ENCODE results near the gene DLG2.

The DLG2 gene

DNA sequence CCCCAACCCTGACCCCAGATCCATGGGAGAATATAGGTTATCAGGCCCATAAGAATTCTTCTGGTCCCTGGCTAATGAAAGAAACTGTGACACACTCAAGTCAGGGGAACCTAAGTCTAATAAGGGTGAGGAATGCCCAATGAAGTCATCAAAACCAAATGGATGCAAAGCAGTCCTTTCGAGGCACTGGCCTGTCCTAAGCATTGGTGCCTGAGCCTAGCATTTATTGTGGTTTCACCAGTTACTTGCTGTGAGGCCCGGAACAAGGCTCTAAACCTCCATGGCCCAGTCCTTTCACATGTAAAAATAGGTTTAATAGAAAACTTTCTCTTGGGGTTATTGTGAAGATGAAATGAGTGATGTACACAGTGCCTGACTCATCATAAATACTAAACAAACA, 712.6 kb downstream of the DLG2 start:
- TF ChIP-seq, protein P1, sequence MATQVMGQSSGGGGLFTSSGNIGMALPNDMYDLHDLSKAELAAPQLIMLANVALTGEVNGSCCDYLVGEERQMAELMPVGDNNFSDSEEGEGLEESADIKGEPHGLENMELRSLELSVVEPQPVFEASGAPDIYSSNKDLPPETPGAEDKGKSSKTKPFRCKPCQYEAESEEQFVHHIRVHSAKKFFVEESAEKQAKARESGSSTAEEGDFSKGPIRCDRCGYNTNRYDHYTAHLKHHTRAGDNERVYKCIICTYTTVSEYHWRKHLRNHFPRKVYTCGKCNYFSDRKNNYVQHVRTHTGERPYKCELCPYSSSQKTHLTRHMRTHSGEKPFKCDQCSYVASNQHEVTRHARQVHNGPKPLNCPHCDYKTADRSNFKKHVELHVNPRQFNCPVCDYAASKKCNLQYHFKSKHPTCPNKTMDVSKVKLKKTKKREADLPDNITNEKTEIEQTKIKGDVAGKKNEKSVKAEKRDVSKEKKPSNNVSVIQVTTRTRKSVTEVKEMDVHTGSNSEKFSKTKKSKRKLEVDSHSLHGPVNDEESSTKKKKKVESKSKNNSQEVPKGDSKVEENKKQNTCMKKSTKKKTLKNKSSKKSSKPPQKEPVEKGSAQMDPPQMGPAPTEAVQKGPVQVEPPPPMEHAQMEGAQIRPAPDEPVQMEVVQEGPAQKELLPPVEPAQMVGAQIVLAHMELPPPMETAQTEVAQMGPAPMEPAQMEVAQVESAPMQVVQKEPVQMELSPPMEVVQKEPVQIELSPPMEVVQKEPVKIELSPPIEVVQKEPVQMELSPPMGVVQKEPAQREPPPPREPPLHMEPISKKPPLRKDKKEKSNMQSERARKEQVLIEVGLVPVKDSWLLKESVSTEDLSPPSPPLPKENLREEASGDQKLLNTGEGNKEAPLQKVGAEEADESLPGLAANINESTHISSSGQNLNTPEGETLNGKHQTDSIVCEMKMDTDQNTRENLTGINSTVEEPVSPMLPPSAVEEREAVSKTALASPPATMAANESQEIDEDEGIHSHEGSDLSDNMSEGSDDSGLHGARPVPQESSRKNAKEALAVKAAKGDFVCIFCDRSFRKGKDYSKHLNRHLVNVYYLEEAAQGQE (IDR thresholded peaks at IDR 0.05; ENCODE audit: insufficient read depth in 1 of 2, low read depth in 2 of 2, low read length in 2 of 2), result no peak

DNA sequence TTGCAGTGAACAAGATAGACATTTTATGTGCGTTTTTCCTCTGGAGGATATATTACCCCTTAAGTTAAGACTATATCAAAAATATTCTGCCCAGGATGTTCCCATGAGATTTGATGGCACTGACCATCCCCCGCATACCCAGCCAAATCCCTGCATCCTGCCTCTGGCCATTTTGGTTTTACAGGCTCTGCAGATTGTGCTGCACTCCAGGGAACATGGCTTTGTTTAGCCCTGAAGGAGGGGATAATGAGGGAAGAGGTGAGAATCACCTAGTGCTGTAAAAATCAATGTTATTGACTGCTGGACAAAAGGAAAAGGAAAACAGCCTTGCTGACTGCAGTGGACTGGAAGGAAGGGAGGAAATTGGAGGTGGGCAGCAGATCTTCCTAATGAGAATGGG, 717.4 kb downstream of the DLG2 start:
- TF ChIP-seq SIN3A (IDR thresholded peaks at IDR 0.05; ENCODE audit: borderline replicate concordance, insufficient read depth, low read length) (no peak), TAF1 (IDR thresholded peaks at IDR 0.05; ENCODE audit: borderline replicate concordance, insufficient read depth, low read length) (no peak), POLR2AphosphoS5 (IDR thresholded peaks at IDR 0.05; ENCODE audit: low read depth, low read length) (no peak), FOXP2 (optimal IDR thresholded peaks at IDR 0.05; ENCODE audit: borderline replicate concordance, extremely low read depth, extremely low read length, insufficient read depth) (no peak)
- TF ChIP-seq, protein P1 (IDR thresholded peaks at IDR 0.05; ENCODE audit: insufficient read depth in 1 of 2, low read depth in 2 of 2, low read length in 2 of 2), result peak in 1 of 2 experiments; percentile 15; a peak in 1 of 4 replicates

DNA sequence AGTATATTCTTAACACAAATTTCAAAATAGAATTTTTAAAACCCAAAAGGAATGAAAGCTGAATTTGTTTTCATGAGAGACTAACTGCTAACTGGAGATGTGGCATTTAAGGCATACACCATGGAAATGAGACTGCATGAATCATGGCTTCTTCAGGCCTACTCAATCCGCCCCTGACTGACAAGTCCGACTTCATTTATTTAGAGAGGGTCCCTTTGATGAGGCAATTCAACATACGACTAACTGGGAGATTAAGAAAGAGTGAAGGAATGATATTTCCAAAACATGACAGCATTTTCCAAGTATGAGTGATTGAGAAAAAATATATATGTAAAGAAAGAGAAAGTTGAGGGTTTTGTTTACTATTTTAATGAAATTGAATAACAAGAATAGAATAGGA, 720.1 kb downstream of the DLG2 start:
- TF ChIP-seq TAF1 (IDR thresholded peaks at IDR 0.05; ENCODE audit: borderline replicate concordance, insufficient read depth, low read length) (no peak), FOXP2 (optimal IDR thresholded peaks at IDR 0.05; ENCODE audit: borderline replicate concordance, extremely low read depth, extremely low read length, insufficient read depth) (no peak), POLR2AphosphoS5 (IDR thresholded peaks at IDR 0.05; ENCODE audit: low read depth, low read length) (no peak), SIN3A (IDR thresholded peaks at IDR 0.05; ENCODE audit: borderline replicate concordance, insufficient read depth, low read length) (no peak)
- TF ChIP-seq, protein P1 (IDR thresholded peaks at IDR 0.05; ENCODE audit: insufficient read depth in 1 of 2, low read depth in 2 of 2, low read length in 2 of 2), result no peak

DNA sequence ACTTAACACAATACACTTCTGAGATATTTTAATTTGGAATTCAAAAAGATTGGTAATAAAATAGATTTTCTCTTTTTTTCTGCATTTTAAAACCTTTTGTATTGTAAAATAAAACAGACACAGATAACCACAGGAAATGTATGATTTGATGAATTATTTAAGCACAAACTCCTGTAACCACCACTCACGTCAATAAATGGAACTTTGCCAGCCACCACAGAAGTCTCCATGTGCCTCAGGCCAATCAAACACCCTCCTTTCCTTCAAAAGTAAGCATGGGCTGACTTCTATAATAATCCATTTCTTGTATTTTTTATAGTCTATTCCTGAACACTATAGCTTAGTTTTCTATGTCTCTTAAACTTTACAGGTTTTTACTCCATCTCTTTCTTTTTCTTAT, 721.7 kb downstream of the DLG2 start:
- TF ChIP-seq SIN3A (IDR thresholded peaks at IDR 0.05; ENCODE audit: borderline replicate concordance, insufficient read depth, low read length) (no peak), FOXP2 (optimal IDR thresholded peaks at IDR 0.05; ENCODE audit: borderline replicate concordance, extremely low read depth, extremely low read length, insufficient read depth) (no peak), TAF1 (IDR thresholded peaks at IDR 0.05; ENCODE audit: borderline replicate concordance, insufficient read depth, low read length) (no peak), POLR2AphosphoS5 (IDR thresholded peaks at IDR 0.05; ENCODE audit: low read depth, low read length) (no peak)
- TF ChIP-seq, protein P1 (IDR thresholded peaks at IDR 0.05; ENCODE audit: insufficient read depth in 1 of 2, low read depth in 2 of 2, low read length in 2 of 2), result no peak

DNA sequence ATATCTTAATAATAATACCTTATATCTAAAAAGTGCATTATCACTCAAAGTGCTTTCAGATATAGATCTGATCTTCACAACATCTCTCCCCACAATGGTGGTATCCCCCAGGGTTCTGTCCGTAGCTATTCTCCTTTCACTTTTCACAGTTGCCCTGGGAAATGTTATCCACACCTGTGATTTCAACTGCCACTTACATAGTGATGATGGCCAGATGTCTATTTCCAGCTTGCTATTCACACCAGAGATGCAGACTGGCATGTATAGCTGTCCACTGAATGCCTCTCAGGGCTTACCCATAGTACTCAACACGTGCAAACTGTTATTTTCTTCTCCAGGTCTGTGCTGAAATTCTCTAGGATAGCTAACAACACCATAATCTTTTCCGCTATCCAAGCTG, 724.7 kb downstream of the DLG2 start:
- TF ChIP-seq, protein P1 (IDR thresholded peaks at IDR 0.05; ENCODE audit: insufficient read depth in 1 of 2, low read depth in 2 of 2, low read length in 2 of 2), result no peak
- TF ChIP-seq TAF1 (IDR thresholded peaks at IDR 0.05; ENCODE audit: borderline replicate concordance, insufficient read depth, low read length) (no peak), POLR2AphosphoS5 (IDR thresholded peaks at IDR 0.05; ENCODE audit: low read depth, low read length) (no peak), SIN3A (IDR thresholded peaks at IDR 0.05; ENCODE audit: borderline replicate concordance, insufficient read depth, low read length) (no peak), FOXP2 (optimal IDR thresholded peaks at IDR 0.05; ENCODE audit: borderline replicate concordance, extremely low read depth, extremely low read length, insufficient read depth) (no peak)
